Stimulated activated CD8-positive, alpha-beta memory T cell treated with anti-CD3 and anti-CD28 coated beads, Interleukin-4, amount 100 ng/mL, for 1 hour (primary cell): ENCODE data around the gene SSU72.
"Not testable (repeated sequence)": the region's sequence is repeated elsewhere in the genome, so short reads cannot be mapped to it uniquely, and the experiment has no call there.

ENCODE experiments used
- DNase-seq, 2 donors: peaks; one replicate each; pipeline ENCODE4 v3.0.0-alpha.2; 2020; ENCODE audit warnings: low read depth in 2 of 2, low spot score in 1 of 2

Gene SSU72

DNA sequence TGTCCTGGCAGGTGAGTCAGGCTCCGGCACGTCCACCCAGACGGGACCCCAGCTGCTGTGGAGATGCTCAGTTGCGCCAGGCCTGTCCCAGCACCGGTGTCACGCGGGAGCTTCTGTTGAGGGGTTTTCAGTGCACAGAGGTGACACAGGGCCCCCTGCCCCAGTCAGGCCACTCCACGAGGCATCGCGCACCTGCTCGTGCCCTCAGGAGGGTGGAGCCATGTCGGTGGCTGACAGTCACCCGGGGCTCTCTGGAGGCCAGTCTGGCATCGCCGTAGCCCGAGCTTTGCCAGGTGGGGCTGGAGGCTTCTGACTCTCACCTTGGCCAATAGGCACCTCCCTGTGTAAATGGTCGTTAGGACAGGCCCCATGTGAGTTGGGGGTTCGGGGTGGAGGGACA, 45.3 kb downstream of the SSU72 start:
- no peak for DNase-seq

DNA sequence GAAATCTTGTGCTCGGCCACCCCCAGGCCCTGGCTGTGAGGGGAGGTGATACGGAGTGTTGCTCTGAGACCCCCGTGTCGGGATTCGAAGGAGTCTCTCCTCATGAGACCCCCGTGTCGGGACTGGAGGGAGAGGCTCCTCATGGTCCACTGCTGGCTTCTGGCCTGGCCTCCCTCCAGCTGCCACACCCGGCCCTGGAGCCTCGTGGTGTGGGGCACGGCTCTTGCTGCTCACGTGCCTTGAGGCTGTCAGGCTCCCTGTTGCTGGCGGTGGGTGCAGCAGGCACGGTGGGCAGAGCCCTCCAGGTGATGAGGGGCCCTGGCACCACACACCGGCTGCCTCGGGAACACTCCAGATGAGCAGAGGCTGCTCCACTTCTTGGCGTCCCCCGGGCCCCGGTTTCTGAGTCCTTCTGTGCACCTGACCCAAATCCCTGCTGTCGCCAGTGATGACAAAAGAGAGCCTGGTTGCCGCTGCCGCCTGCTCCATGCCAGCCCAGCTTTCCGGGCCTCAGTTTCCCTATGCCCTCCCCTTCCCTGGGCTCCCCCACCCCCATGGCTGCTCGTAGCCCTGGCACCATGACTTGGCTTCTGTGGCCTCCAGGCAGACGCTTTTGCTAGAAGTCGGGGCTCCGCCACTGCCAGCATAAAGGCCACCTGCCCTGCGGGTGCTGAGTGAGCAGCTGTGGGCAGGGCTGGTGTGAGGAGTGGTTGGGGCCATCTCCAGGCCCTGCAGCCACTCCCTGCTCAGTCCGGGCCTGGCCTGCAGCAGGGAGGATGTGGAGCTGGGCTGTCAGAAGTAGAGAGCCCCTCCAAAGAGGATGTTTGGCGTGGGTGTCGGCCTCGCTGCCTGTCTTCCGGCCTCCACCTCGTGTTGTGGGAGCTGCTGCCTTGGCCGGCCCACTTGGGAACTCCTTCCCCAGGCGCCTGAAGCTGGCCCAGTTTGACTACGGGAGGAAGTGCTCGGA, 46.1 kb downstream of the SSU72 start:
- DNase-seq = no peak

DNA sequence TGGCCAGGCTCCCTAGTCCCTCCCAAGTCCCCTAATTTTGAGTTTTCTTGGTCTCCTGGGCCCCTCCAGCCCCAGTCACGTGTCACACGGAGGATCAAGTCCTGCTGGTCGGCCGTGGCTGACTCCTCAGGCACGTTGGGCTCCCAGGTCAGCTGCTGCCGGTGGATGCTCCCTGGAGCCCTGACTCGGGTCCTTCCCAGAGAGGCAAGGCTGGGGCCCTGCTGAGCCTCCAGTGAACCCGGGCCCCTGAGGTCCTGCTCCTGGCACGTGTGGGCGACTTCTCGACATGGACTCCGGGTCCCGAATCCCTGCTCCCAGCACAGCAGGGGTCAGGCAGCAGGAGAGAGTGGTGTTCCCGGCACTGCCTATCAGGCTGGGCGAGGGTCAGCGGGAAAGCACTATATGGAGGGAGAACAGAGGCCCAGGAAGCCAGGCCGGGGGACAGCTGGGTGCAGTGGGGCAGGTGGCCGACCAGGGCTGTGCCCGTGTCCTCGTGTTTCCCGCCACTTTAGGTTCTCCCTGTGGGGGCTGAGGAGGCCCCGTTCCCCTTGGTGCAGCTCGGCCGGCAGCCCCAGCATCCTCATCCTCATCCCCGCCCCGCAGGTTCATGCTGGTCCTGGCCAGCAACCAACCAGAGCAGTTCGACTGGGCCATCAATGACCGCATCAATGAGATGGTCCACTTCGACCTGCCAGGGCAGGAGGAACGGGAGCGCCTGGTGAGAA, 47.4 kb downstream of the SSU72 start:
- DNase-seq = no peak

DNA sequence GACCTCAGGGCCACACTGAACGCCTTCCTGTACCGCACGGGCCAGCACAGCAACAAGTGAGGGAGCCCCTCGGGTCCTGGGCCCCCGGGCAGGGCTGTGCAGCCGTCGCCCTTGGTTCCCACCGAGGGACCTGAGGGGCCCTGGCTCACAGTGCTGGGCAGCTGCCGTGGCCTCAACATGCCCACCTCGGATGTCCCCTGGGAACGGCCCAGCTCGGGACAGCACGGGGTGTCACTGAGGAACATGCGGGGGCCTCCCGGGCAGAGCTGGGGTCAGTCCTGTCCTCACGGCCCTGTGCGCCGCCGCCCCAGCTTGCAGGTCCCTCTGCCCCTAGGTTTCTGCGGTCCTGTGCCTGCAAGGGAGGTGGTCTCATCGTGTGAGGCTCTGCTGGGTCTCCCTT, 48.2 kb downstream of the SSU72 start:
- DNase-seq = not testable (repeated sequence)

DNA sequence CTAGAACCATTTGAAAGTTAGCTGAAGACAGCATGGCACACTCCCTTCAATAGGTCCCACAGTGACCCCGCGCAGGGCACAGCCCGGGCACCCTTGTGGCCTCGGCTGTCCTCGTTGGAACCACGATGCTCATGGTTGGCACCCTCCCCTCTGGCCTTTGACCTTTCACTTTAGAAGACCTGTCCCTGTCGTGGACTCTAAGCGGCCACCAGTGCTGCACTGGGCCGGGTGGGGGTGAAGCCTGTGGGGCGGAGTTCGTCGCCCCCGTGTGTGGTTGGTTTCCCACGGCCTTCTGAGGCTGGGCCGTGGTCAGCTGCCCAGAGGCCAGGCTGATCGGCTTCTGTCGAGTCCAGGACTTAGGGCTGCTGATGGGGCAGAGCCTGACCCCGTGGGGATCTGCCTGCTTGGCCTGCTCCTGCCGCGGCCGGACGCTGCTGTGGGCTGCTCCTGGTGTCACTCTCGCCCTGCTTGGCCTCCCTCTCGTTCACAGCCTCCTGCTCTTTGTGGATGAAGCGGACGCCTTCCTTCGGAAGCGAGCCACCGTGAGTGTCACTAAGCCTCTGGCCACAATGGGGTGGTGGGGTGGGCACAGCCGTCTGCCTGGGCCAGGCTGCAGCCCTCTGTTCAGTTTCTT, 49.8 kb downstream of the SSU72 start:
- not testable (repeated sequence) for DNase-seq

DNA sequence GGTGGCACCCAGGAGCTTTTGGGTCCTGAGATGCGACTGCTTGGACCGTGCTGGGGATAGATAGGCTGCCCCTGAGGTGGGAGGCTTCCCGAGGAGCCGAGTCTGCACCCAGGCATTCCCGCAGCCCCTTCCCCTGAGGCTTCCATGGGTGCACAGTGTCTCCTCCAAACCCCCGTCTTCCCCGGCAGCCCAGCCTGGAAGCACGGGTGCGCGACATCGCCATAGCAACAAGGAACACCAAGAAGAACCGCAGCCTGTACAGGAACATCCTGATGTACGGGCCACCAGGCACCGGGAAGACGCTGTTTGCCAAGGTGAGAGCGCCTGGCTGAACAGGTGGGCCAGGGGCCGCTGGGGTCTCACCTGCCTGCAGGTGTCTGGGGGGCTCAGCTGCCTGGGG, 51.0 kb downstream of the SSU72 start:
- DNase-seq = not testable (repeated sequence)

DNA sequence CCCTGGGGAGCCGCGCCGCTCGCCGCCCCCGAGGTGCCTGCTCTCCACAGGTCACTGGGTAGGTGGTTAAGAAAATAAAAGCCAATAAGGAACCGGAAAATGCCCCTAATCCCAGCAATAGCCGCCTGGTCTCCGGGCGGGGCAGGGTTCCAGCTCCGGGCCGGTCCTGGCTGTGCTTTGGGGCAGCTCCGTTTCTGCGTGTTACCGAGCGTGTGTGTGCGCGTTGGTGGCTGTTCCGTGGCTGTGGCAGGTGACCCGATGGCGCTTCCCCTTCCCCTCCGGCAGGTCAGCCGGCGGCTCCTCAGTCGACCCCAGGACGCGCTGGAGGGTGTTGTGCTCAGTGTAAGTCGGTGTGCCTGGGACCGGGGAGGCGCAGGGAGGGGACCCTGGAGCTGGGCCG, 51.4 kb downstream of the SSU72 start:
- not testable (repeated sequence) for DNase-seq

DNA sequence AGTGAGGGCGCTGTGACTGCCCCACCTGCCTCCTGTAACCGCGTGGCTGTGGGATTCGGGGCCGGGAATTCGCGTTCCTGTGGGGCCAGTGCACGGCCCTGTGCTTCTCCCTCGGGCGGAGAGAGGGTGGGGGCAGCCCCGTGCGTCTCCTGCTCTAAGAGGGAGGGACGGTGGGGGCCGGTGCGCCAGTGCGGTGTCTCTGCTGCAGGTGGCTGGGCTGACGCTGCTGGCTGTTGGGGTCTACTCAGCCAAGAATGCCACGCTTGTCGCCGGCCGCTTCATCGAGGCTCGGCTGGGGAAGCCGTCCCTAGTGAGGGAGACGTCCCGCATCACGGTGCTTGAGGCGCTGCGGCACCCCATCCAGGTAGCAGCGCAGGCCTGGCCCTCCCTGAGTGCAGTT, 52.1 kb downstream of the SSU72 start:
- not testable (repeated sequence) for DNase-seq

DNA sequence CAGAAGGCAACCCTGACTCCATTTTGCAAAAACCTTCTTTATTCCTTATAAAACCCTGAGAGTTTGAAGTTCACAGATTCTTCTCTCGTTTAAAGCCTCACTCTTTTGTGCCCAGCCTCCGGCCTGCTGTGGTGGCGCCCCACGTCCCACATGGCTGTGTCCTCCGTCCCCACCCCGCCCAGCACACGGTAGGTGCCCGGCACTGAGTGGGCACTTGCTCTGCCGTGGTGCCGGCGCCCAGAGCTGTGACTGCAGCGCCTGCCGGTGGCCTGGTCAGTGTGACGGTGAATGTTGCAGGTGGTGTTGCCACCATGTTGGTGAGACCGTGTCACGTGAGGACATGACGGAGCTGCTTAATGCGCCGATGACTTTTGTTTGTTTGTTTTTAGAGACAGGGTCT, 53.3 kb downstream of the SSU72 start:
- no peak for DNase-seq

DNA sequence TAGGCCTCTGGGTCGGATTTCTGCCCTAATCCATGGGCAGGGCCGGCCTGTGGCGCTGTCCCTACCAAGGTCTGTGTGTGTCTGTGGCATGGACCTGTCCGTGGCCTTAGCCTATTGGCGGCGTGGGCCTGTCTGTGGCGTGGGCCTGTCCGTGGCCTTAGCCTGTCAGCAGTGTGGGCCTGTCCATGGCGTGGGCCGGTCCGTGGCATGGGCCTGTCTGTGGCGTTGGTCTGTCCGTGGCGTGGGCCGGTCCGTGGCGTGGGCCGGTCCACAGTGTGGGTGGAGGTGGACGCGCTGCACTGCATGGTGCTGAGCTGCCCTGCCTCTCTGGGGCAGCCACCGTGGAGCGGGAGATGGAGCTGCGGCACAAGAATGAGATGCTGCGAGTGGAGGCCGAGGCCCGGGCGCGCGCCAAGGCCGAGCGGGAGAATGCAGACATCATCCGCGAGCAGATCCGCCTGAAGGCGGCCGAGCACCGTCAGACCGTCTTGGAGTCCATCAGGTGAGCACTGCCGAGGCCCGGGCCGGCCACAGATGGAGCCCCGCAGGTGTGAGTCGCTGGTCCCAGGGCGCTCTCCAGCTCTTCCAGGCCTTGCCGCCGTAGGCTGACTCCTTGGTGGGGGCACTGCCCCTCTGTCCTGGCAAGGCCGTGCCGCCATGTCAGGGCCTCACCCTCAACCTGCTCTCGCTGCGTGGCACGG, 54.7 kb downstream of the SSU72 start:
- DNase-seq = not testable (repeated sequence)

DNA sequence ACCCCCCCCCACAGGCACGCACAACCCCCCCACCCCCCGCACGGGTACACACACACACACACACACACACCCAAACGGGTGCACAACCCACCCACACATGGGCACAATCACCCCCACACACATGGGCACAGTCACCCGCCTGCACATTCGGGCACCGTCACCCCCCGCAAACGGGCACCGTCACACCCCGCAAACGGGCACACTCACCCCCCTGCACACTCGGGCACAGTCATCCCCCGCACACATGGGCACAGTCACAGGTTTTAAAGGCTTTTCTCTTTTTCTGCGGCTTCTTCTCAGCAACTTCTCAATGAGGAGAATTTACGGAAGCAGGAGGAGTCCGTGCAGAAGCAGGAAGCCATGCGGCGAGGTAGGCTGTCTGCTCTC, 56.0 kb downstream of the SSU72 start:
- DNase-seq = not testable (repeated sequence)

DNA sequence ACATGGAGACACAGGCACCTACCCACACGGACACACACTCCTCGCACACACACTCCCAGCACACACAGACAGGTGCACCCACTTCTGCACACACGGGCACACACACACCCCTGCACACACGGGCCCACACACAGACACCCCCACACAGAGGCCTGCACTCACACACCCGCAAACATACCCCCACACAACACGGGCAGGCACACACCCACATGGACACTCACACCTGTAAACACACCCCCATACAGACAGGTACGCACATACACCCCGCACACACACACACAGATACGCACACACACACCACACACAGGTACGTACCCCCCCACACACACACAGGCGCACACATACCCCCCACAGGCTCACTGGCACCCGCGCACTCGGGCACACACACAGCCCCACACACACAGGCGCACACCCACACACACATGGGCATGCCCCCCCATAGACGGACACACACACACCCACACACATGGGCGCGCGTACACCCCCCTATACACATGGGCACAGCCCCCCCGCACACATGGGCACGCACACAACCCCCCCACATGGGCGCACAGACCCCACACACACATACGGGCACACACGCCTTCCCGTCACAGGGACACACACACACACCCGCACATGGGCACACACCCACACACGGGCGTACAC, 56.6 kb downstream of the SSU72 start:
- DNase-seq = no peak

DNA sequence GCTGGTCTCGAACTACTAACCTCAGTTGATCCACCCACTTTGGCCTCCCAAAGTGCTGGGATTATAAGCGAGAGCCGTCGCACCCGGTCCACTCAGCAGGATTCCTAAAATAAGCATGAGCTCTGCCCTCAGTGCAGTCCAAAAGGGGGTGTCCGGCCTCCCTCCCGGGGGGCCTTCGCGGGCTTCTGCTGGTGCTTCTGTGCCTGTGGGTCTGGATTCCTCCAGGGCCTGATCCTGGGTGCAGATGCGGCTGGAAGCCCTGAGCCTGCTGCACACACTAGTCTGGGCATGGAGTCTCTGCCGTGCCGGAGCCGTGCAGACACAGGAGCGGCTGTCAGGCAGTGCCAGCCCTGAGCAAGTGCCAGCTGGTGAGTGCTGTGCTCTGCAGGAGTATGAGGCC, 57.7 kb downstream of the SSU72 start:
- not testable (repeated sequence) for DNase-seq

DNA sequence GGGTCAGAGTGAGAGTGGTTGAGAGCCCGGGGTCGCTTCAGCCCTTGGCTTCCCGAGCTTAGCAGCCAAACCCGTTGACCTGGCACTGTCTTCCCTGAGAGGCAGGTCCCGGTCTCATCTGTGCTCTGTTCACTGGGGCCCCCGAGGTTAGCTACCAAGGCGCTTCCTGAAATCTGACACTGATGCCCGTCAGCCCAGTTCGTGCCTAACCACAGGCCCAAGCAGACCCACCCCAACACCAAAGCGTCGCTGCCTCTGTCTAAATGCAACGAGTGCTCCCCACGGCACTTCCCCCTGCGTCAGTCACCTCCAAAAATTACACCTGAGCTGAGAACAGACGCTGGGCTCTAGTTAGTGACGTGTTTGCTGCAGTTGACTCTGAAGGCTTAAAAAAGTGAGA, 60.3 kb downstream of the SSU72 start:
- DNase-seq = not testable (repeated sequence)

DNA sequence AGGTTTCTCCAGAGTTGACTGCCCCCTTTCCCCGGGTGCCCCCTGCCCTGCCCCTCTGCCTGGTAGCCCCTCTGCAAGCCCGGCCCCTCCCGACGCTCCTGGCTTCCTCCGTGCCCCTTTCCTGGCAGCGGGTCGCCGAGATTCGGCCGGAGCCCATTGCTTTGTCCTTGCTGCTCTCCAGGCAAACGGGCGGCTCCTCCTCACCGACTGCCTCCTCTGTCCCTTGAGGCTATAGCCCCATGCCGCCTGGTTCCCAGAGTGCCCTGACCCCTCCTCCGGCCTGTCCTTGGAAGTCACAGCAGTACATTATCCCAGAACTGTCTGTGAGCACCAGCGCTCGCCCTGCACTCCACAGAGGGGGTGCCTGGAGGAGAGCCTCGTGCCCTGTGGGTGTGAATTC, 61.0 kb downstream of the SSU72 start:
- not testable (repeated sequence) for DNase-seq

DNA sequence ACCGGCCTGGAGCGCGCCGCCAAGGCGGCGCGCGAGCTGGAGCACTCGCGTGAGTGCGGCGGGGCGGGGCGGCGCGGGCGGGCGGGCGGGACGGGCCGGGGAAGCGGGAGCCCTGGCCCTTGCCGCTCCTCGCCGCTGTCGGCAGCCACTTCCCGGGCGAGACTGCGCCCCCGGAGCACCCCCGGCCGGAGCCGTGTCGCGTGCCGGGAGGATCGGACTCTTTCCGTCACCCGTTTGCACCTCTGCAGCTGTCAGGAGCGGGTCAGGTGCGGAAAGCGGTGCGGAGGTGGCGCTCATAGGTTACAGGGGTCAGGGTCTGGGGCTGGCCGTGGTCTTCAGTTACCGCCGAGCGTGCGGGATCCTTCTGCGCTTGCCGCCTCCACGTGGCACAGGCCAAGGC, 62.2 kb downstream of the SSU72 start:
- DNase-seq = not testable (repeated sequence)

DNA sequence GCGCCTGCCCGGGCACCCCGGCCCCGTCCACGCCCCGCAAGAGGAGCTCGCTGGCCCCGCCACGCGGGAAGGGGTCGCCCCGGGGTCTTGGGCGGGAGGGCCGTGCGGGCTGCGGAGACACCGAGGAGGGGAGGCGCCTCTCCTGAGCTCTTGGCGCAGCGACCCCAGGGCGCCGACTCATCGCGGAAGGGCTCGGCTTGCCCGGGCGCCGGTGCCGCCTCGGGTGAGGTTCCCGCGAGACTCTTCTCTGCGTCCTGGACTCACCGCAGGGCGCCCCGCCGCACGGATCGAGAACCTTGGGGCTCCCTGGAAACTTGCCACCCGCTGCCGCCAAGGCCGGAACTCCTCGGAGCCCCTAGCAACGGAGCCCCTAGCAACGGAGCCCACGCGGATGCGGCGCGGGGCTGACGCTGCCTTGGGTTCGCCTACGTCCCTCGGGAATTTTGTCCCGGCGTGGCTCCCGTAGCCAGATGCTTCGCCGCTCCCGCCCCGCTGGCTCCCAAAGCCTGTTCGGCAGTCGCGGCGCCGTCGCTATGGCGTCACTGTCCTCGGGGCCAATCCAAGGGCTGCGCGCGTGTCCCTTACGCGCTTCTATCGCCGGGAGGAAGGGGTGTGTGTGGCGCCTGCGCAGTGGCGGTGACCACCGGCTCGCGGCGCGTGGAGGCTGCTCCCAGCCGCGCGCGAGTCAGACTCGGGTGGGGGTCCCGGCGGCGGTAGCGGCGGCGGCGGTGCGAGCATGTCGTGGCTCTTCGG, 63.0 kb downstream of the SSU72 start, which contains the start of gene ATAD3A:
Gene ATAD3A, plus strand, starts transcription at position 630 of the 753 bp plus-strand sequence. Its CDS starts 107 bp downstream, at position 737.
- DNase-seq = peak; percentile 91

DNA sequence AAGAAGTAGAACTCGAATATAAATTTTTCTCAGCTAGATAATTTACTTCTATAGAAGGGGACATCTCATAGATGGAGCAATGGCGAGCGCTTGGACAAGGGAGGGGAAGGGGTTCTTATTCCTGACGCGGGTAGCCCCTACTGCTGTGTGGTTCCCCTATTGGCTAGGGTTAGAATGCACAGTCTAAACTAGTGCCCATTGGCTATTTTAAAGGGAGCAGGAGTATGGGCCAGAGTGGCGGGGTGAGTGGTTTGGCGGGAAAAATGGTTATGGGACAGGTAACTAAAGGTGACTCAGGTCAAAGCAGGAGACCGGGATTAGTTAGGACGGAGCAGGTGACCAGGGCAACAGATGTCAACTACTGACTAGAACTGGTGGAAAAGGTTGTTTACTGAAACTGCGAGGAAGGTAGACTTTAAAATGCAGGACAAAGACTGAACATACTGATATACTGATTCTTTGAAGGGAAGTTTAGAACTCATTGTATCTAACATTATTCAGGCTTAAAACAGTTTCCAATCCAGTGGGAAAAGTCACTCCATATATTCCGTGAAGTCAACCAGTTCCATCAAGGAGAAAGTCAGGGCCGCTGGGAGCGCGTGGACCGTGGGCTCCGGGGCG, 63.6 kb downstream of the SSU72 start:
- DNase-seq = no peak

DNA sequence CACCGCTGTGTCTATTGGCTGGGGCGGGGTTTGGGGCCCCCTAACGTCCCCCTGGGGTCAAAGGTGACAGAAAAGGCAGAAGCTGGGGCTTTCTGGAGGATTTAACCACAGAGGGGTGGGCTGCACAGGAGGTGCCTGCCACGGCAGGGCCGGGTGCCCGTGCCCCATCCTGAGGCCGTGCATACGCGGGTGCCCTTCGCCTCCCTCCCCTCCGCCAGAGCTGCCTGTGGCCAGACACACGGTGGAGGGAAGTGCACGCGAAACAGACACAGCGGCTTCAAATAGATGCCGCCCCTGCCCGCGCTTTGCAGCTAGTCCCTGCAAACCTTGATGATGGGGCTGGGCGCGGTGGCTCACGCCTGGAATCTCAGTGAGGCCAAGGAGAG, 65.2 kb downstream of the SSU72 start:
- not testable (repeated sequence) for DNase-seq
